ENCODE results near the gene TRAF6. TPM values are rescaled to one million over a fixed set of nuclear protein-coding genes. Genes with fewer than 3 reads are reported as not detected.

Gene TRAF6
- polyA plus RNA-seq, 3 donors from 2014 or later = 11.3 to 20.0 (median 13.1) TPM

GRCh38 chr11:36452236-36452940 is 57.7 kb downstream of the TRAF6 start:
- Mint-ChIP-seq H3K36me3 (peaks cover 41 to 83% (median 56%) of the 10 kb centered on the region in 3 donors), H3K27ac (peak overlapping the region; percentile 81 to 95 (median 90)), H3K27me3 (ENCODE audit: low read depth in 3 of 3) (peaks cover 0 to 6% (median 2%) of the 10 kb centered on the region in 3 donors), H3K4me1 (peaks cover 80 to 93% of the 10 kb centered on the region in 2 donors), H3K4me3 (peak overlapping the region; percentile 53 to 82 (median 69)), H3K9me3 (no peaks in the 10 kb centered on the region)
- DNase-seq = peak; percentile 48 to 56 (median 51)

GRCh38 chr11:36451681-36452080 is 58.4 kb downstream of the TRAF6 start:
- Mint-ChIP-seq H3K9me3 (no peaks in the 10 kb centered on the region), H3K4me1 (peaks cover 81 to 90% of the 10 kb centered on the region in 2 donors), H3K27ac (peak overlapping the region; percentile 81 to 95 (median 90)), H3K27me3 (ENCODE audit: low read depth in 3 of 3) (peaks cover 0 to 6% (median 2%) of the 10 kb centered on the region in 3 donors), H3K36me3 (peaks cover 40 to 84% (median 60%) of the 10 kb centered on the region in 3 donors), H3K4me3 (peak overlapping the region; percentile 53 to 82 (median 69))
- no peak for DNase-seq

GRCh38 chr11:36451045-36451444 is 59.0 kb downstream of the TRAF6 start:
- no peak for DNase-seq
- Mint-ChIP-seq H3K27ac (peak overlapping the region; percentile 81 to 93 (median 88)), H3K4me1 (peaks cover 81 to 90% of the 10 kb centered on the region in 2 donors), H3K9me3 (no peaks in the 10 kb centered on the region), H3K36me3 (peaks cover 34 to 84% (median 62%) of the 10 kb centered on the region in 3 donors), H3K4me3 (peak overlapping the region; percentile 39 to 64 (median 60)), H3K27me3 (ENCODE audit: low read depth in 3 of 3) (peaks cover 0 to 6% (median 2%) of the 10 kb centered on the region in 3 donors)

- no peaks in the 10 kb centered on the region for H3K9me3 Mint-ChIP-seq
- H3K36me3 Mint-ChIP-seq = peaks cover 34 to 81% (median 69%) of the 10 kb centered on the region in 3 donors
- peak overlapping the region; percentile 32 to 87 (median 60) for H3K4me3 Mint-ChIP-seq
- DNase-seq = peak; percentile 17 to 28 (median 22)
- H3K27ac Mint-ChIP-seq = peak overlapping the region; percentile 81 to 92 (median 87)
- peaks cover 0 to 6% (median 2%) of the 10 kb centered on the region in 3 donors for H3K27me3 Mint-ChIP-seq (ENCODE audit: low read depth in 3 of 3)
- peaks cover 87 to 90% of the 10 kb centered on the region in 2 donors for H3K4me1 Mint-ChIP-seq
These were observed 59.9 kb downstream of the TRAF6 start for GRCh38 chr11:36450110-36450572.

- peaks cover 91 to 95% of the 10 kb centered on the region in 2 donors for H3K4me1 Mint-ChIP-seq
These were observed 60.4 kb downstream of the TRAF6 start for GRCh38 chr11:36449561-36450096.

GRCh38 chr11:36447947-36448346 is 62.1 kb downstream of the TRAF6 start:
- Mint-ChIP-seq H3K27me3 (ENCODE audit: low read depth in 3 of 3) (peaks cover 0 to 4% (median 0%) of the 10 kb centered on the region in 3 donors), H3K4me1 (peaks cover 91 to 95% of the 10 kb centered on the region in 2 donors), H3K9me3 (no peaks in the 10 kb centered on the region), H3K27ac (peak overlapping the region; percentile 75 to 92 (median 83)), H3K36me3 (peaks cover 33 to 79% (median 70%) of the 10 kb centered on the region in 3 donors), H3K4me3 (no peak overlapping the region)
- no peak for DNase-seq

More at GRCh38 chr11:36449561-36450096, 60.4 kb downstream of the TRAF6 start:
- H3K36me3 Mint-ChIP-seq = peaks cover 34 to 83% (median 69%) of the 10 kb centered on the region in 3 donors
- no peak for DNase-seq
- peaks cover 0 to 4% (median 2%) of the 10 kb centered on the region in 3 donors for H3K27me3 Mint-ChIP-seq (ENCODE audit: low read depth in 3 of 3)
- H3K4me3 Mint-ChIP-seq = peak overlapping the region; percentile 32 to 87 (median 60)
- H3K9me3 Mint-ChIP-seq = no peaks in the 10 kb centered on the region
- peak overlapping the region; percentile 81 to 92 (median 87) for H3K27ac Mint-ChIP-seq

- Mint-ChIP-seq H3K27me3 (ENCODE audit: low read depth in 3 of 3) (peaks cover 0 to 3% (median 0%) of the 10 kb centered on the region in 3 donors), H3K36me3 (peaks cover 30 to 81% (median 66%) of the 10 kb centered on the region in 3 donors), H3K4me3 (no peak overlapping the region), H3K9me3 (no peaks in the 10 kb centered on the region), H3K4me1 (peaks cover 91 to 95% of the 10 kb centered on the region in 2 donors), H3K27ac (peak overlapping the region; percentile 28 to 92 (median 81))
- DNase-seq = no peak
These were observed 62.6 kb downstream of the TRAF6 start for GRCh38 chr11:36447514-36447913.

GRCh38 chr11:36446135-36446534 is 63.9 kb downstream of the TRAF6 start:
- H3K27ac Mint-ChIP-seq = peak overlapping the region; percentile 47 to 92 (median 83)
- H3K9me3 Mint-ChIP-seq = no peaks in the 10 kb centered on the region
- H3K36me3 Mint-ChIP-seq = peaks cover 24 to 77% (median 59%) of the 10 kb centered on the region in 3 donors
- DNase-seq = no peak
- peaks cover 85 to 94% of the 10 kb centered on the region in 2 donors for H3K4me1 Mint-ChIP-seq
- peaks cover 0 to 1% (median 0%) of the 10 kb centered on the region in 3 donors for H3K27me3 Mint-ChIP-seq (ENCODE audit: low read depth in 3 of 3)
- H3K4me3 Mint-ChIP-seq = peak overlapping the region in 1 of 5 donors; percentile 50

- H3K4me1 Mint-ChIP-seq = peaks cover 78 to 89% of the 10 kb centered on the region in 2 donors
- H3K9me3 Mint-ChIP-seq = no peaks in the 10 kb centered on the region
- peaks cover 0 to 2% (median 0%) of the 10 kb centered on the region in 3 donors for H3K27me3 Mint-ChIP-seq (ENCODE audit: low read depth in 3 of 3)
- no peak for DNase-seq
- H3K27ac Mint-ChIP-seq = peak overlapping the region; percentile 16 to 88 (median 82)
- peaks cover 27 to 76% (median 52%) of the 10 kb centered on the region in 3 donors for H3K36me3 Mint-ChIP-seq
- H3K4me3 Mint-ChIP-seq = no peak overlapping the region
These were observed 66.4 kb downstream of the TRAF6 start for GRCh38 chr11:36443661-36444060.

- Mint-ChIP-seq H3K4me3 (peak overlapping the region in 1 of 5 donors; percentile 41), H3K36me3 (peaks cover 30 to 76% (median 52%) of the 10 kb centered on the region in 3 donors), H3K4me1 (peaks cover 83 to 94% of the 10 kb centered on the region in 2 donors), H3K27me3 (ENCODE audit: low read depth in 3 of 3) (peaks cover 0 to 4% (median 0%) of the 10 kb centered on the region in 3 donors), H3K9me3 (no peaks in the 10 kb centered on the region), H3K27ac (peak overlapping the region; percentile 51 to 88 (median 84))
- no peak for DNase-seq
These were observed 68.4 kb downstream of the TRAF6 start for GRCh38 chr11:36441610-36442208.

GRCh38 chr11:36438126-36438525 is 71.9 kb downstream of the TRAF6 start:
- H3K36me3 Mint-ChIP-seq = peaks cover 38 to 86% (median 53%) of the 10 kb centered on the region in 3 donors
- no peak for DNase-seq
- H3K4me3 Mint-ChIP-seq = no peak overlapping the region
- peaks cover 80 to 92% of the 10 kb centered on the region in 2 donors for H3K4me1 Mint-ChIP-seq
- no peaks in the 10 kb centered on the region for H3K9me3 Mint-ChIP-seq
- peaks cover 0 to 4% (median 0%) of the 10 kb centered on the region in 3 donors for H3K27me3 Mint-ChIP-seq (ENCODE audit: low read depth in 3 of 3)
- H3K27ac Mint-ChIP-seq = peak overlapping the region in 5 of 6 donors; percentile 51 to 91 (median 81)

- H3K36me3 Mint-ChIP-seq = peaks cover 42 to 87% (median 57%) of the 10 kb centered on the region in 3 donors
- DNase-seq = no peak
- H3K4me1 Mint-ChIP-seq = peaks cover 80 to 92% of the 10 kb centered on the region in 2 donors
- peaks cover 0 to 4% (median 0%) of the 10 kb centered on the region in 3 donors for H3K27me3 Mint-ChIP-seq (ENCODE audit: low read depth in 3 of 3)
- peak overlapping the region; percentile 54 to 91 (median 80) for H3K27ac Mint-ChIP-seq
- H3K9me3 Mint-ChIP-seq = no peaks in the 10 kb centered on the region
- H3K4me3 Mint-ChIP-seq = no peak overlapping the region
These were observed 72.7 kb downstream of the TRAF6 start for GRCh38 chr11:36437413-36437812.
